Lung (tissue), 12 donors: ENCODE data around the gene SGPL1. TPM values are rescaled to one million over a fixed set of nuclear protein-coding genes. Genes with fewer than 3 reads are reported as not detected.

Source experiments
- ATAC-seq: fragments of 200-7000 bp; cut with Tn5 transposase; one replicate; pipeline ENCODE4 v1.9.1; 2020; ENCODE audit warnings: moderate number of reproducible peaks; ENCODE audit not compliant: insufficient read depth, low FRiP score
- DNase-seq, 3 donors: peaks; one replicate each; pipeline ENCODE4 v3.0.0-alpha.2; 2013 to 2017
- H3K27ac ChIP-seq, 2 donors: one replicate each; pipeline ENCODE4 v1.5.1; 2013; ENCODE audit warnings: mild to moderate bottlenecking in 2 of 2, moderate library complexity in 2 of 2, control low read depth in 1 of 2, inconsistent platforms in 1 of 2, low read depth in 1 of 2, low read length in 1 of 2
- H3K27me3 ChIP-seq, 3 donors: one replicate each; pipeline ENCODE4 v1.5.1; 2013; ENCODE audit warnings: low read length in 2 of 3; ENCODE audit not compliant: control insufficient read depth in 3 of 3, insufficient read depth in 3 of 3
- H3K36me3 ChIP-seq, 4 donors: one replicate each; pipeline ENCODE4 v1.5.1; 2013; ENCODE audit warnings: low read length in 4 of 4, mild to moderate bottlenecking in 1 of 4, moderate library complexity in 1 of 4; ENCODE audit not compliant: control insufficient read depth in 4 of 4, insufficient read depth in 4 of 4
- H3K4me1 ChIP-seq, 5 donors: one replicate each; pipeline ENCODE4 v1.5.1; 2013; ENCODE audit warnings: low read length in 5 of 5, mild to moderate bottlenecking in 2 of 5, moderate library complexity in 1 of 5; ENCODE audit not compliant: control insufficient read depth in 5 of 5, insufficient read depth in 5 of 5
- H3K4me3 ChIP-seq: one replicate; pipeline ENCODE4 v1.5.1; 2013; ENCODE audit warnings: mild to moderate bottlenecking, control low read depth, moderate library complexity
- H3K9ac ChIP-seq, 2 donors: one replicate each; pipeline ENCODE4 v1.5.1; 2013; ENCODE audit warnings: low read length in 2 of 2, control low read depth in 1 of 2; ENCODE audit not compliant: insufficient read depth in 1 of 2
- H3K9me3 ChIP-seq, 4 donors: one replicate each; pipeline ENCODE4 v1.5.1; 2013; ENCODE audit warnings: low read length in 3 of 4, mild to moderate bottlenecking in 1 of 4, moderate library complexity in 1 of 4; ENCODE audit not compliant: control insufficient read depth in 4 of 4, insufficient read depth in 3 of 4
- WGBS, 2 donors: extraction: QIAGEN DNeasy Blood & Tissue Kit; methylation state at CpG; one replicate each; pipeline ENCODE4 v1.1.7; 2013; 5-methylcytosine and 5-hydroxymethylcytosine counted together
- polyA plus RNA-seq, 2 donors: library from polyadenylated mRNA; stranded (reverse); fragments of 200-250 nt; gene quantifications; one replicate each; pipeline ENCODE4 v1.2.1, GENCODE V29; 2013
- total RNA-seq, 2 donors: library from RNA; depleted of rRNA in 1 of 2; stranded (reverse); fragments of >200 nt in 1 of 2; gene quantifications; one replicate each; pipeline ENCODE4 v1.2.1, GENCODE V29; 2014 to 2021
- TF ChIP-seq, protein P1 (sequence below): IDR thresholded peaks from 2 replicates; pipeline ENCODE4 v1.5.1; 2012; ENCODE audit warnings: mild to moderate bottlenecking; ENCODE audit errors: control extremely low read depth, extremely low read depth
- donor health status: control.
- donor health status: control.
- donor health status: Bipolar disorder and iron deficiency.
- donor health status: healthy.
- donor health status: DM: yes; HTN: yes; CAD: no.

SGPL1 gene
- total and polyA plus RNA-seq, 4 donors = 8.3 to 57.4 (median 30.8) TPM

DNA sequence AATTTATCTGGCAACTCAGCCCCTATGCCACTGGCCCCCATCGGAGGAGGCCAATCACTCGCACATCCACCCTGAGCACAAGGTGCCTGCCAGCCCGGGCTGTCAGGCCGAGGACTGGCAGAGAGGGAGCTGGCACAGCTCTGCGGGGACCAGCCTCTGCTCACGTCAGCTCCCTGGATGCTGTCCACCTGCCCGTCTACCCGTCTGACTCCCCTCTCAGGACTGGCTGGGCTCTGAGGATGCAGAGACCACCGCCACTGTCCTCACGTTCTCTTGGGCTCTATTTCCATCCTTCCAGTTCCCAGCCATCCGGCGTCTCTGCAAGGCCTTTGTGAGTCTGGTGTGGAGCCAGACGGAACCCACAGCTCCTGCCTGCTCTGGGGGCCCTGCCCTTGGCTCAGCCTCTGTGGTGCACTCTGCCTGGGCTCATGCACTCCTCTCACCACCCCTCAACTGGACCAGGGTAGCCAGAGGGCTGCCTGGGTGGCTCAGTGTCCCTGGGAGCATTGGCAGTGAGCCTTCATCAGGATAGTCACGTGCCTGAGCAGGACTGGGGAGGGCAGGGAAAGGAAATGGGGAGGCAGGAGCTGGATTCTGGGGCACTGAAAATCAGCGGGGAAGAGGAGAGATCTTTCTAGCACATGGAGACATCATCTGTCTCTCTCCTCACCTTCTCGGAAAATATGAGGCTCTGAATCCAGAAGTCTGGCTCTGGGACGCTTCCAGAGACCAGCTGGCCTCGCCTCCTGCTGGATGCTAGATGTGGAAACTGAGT lies 110.7 kb downstream of the SGPL1 start:
- H3K4me3 ChIP-seq = no peak overlapping the region
- TF ChIP-seq, protein P1, sequence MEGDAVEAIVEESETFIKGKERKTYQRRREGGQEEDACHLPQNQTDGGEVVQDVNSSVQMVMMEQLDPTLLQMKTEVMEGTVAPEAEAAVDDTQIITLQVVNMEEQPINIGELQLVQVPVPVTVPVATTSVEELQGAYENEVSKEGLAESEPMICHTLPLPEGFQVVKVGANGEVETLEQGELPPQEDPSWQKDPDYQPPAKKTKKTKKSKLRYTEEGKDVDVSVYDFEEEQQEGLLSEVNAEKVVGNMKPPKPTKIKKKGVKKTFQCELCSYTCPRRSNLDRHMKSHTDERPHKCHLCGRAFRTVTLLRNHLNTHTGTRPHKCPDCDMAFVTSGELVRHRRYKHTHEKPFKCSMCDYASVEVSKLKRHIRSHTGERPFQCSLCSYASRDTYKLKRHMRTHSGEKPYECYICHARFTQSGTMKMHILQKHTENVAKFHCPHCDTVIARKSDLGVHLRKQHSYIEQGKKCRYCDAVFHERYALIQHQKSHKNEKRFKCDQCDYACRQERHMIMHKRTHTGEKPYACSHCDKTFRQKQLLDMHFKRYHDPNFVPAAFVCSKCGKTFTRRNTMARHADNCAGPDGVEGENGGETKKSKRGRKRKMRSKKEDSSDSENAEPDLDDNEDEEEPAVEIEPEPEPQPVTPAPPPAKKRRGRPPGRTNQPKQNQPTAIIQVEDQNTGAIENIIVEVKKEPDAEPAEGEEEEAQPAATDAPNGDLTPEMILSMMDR = no peak
- H3K9ac ChIP-seq = no peak overlapping the region
- H3K36me3 ChIP-seq = no peaks in the 10 kb centered on the region
- H3K9me3 ChIP-seq = no peaks in the 10 kb centered on the region
- peaks cover 0 to 3% (median 0%) of the 10 kb centered on the region in 3 donors for H3K27me3 ChIP-seq
- H3K4me1 ChIP-seq = no peaks in the 10 kb centered on the region
- H3K27ac ChIP-seq = no peak overlapping the region
- ATAC-seq (no peak), DNase-seq (no peak)
- 84 to 91% methylated on average over 18 of the region's 18 CpGs for WGBS, 2 donors

DNA sequence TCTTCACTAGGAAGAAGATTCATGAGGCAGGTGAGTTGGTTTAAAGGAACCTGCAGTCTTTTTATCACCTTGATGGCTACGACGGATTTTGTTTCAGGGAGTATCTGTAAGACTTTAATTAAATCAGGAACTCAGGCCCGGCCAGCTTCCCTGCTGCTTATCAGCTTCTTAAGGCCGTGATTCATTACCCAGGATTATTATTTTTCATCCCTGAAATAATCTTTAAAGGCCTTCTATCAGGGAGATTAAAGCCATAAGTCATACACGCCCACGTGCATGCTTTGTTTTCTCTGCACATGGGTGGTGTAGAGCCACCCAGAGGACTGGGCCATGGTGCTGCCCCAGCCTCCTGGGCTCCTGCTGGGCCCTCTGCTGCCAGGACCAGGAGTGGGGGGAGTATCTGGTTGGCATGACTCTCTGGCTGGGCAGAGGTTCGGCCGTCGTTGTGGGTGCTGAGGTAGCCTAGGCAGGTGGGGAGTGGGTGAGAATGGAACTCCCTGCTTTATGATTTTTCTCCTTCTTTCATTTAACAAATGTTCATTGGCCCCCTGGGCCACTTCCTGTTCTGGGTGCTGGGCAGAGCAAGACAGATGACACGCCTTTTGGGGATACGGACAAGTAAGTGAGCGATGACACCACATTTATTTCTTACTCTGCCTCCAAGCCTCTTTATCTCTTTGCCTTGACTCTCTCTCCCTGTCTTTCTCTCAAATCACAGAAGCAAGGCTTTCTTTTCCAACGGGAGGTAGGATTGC lies 111.6 kb downstream of the SGPL1 start:
- no peaks in the 10 kb centered on the region for H3K36me3 ChIP-seq
- no peak overlapping the region for H3K9ac ChIP-seq
- DNase-seq = no peak
- H3K9me3 ChIP-seq = no peaks in the 10 kb centered on the region
- TF ChIP-seq, protein P1 = no peak
- 78 to 83% methylated on average over 13 of the region's 13 CpGs for WGBS, 2 donors
- H3K4me3 ChIP-seq = no peak overlapping the region
- H3K4me1 ChIP-seq = no peaks in the 10 kb centered on the region
- ATAC-seq = no peak
- no peak overlapping the region for H3K27ac ChIP-seq
- H3K27me3 ChIP-seq = peaks cover 0 to 3% (median 0%) of the 10 kb centered on the region in 3 donors

DNA sequence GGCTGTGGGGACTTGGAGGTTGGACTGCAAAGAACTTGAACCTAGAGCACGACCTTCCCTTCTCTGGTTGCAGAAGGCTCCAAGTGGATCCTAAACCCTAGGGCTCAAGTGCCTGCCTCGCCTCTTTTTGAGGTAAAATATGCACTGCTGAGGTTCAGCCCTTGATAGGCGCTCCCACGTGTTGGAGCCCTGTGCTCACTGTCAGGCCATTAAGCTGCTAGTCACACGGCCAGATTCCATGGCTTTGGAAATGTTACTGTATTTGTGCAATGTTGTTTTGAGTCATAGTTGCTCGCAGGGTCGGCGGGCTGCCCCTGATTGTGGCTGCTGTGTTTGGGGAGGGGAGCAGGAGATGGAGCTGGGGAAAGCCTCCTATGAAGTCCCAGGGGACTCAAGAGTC lies 112.4 kb downstream of the SGPL1 start:
- no peak overlapping the region for H3K27ac ChIP-seq
- no peaks in the 10 kb centered on the region for H3K4me1 ChIP-seq
- peaks cover 0 to 3% (median 0%) of the 10 kb centered on the region in 3 donors for H3K27me3 ChIP-seq
- no peak overlapping the region for H3K9ac ChIP-seq
- WGBS, 2 donors = 62 to 86% methylated on average over 8 of the region's 8 CpGs
- ATAC-seq (no peak), DNase-seq (no peak)
- TF ChIP-seq, protein P1 = no peak
- no peak overlapping the region for H3K4me3 ChIP-seq
- H3K9me3 ChIP-seq = no peaks in the 10 kb centered on the region
- no peaks in the 10 kb centered on the region for H3K36me3 ChIP-seq
